Measurements from ENCODE around the gene ABLIM1.

Gene ABLIM1

GRCh38 chr10:114647545-114648138, 10.4 kb downstream of the ABLIM1 start:
- no peak for DNase-seq (ENCODE audit: low spot score)

- no peak for DNase-seq (ENCODE audit: low spot score)
These were observed 11.6 kb downstream of the ABLIM1 start for GRCh38 chr10:114646426-114646825.

DNA sequence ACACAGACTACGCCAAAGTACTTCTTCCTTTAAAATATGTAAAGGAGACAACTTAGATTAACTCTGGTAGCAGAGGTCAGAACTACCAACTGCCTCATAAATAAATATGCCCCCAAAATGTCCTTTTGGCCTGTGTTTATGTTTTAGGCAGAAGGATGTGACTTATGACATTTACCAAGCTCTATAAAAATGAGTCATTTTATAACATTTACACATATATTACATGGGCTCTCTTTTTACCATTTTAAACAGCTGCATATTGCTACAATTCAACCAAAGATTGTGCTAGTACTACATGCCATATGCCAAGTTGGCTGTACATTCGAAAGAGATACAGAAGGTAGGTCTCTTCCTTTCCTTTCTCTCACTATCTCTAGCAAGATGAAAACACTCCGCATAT, 12.4 kb downstream of the ABLIM1 start:
- DNase-seq (ENCODE audit: low spot score), result no peak

DNA sequence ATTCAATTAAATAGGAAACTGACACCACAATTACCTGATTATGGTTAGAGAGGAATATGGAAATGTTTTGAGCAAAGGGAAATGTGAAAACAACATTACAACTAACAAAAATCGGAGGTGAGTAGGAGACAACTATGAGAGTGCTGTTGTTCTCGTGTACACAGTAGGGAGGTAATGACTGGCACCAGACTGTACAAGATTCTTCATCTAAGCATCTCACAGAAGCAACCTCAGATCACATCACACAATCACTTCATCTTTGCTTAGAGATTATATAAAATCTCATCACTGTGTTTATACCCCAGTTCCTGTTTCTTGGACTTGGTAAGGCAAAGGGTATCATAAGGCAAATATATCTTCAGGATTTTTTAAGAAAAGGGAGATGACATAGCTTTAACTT, 14.9 kb downstream of the ABLIM1 start:
- DNase-seq (ENCODE audit: low spot score), result no peak

GRCh38 chr10:114642729-114643128, 15.3 kb downstream of the ABLIM1 start:
- no peak for DNase-seq (ENCODE audit: low spot score)

GRCh38 chr10:114638821-114639625, 19.1 kb downstream of the ABLIM1 start:
- DNase-seq (ENCODE audit: low spot score), result peak; percentile 62

DNA sequence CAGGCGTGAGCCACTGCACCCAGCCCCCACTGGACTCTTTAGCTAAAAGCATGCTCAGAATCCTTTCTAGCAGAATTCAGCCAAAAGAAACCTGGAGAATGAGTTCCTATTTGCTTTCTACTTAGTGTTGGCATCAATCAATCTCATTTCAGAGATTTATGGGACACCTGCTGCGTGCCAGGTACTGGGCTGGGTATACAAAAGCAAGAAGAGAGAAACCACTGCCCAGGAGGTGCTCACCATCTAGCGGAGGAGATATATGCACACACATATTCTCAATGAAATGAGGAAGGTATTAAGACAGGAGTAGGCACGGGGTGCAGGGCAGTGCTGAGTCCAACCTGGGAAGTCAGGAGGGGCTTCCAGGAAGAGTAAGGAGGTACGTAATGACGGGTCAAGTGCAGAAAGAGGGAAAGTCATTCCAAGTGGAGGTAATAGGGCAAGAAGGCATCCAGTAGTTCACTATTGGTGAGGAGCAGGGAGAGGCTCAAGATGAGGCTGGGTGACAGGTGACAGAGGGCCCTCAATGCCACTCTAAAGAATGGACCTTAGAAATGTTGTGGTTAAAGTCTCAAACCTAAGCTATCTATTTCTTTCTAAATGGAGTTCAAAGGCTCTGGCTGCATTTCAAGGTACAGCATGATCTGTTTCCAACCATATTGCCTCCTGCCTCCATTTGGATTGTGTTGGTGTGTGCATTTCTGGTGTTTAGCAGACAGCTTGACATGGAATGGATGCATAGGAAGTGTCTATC, 22.1 kb downstream of the ABLIM1 start:
- DNase-seq (ENCODE audit: low spot score), result no peak

DNA sequence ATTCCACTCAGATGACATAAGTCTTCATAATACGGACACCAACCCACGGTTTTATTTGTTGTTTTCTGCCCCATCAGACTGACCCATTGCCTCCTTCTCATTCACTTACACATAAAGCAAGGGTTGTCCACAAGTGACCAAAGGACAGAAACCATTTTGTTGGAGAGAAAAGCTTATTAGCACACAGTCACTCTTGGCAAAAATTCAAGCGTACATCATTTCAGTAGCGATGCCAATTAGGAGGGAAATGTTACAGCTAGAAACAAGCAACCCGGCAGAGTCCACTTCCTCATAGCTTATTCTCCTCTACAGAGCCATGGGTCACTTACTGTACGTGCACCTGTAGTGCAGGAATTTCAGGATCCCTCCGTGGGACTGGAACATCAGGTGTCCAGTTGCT, 23.0 kb downstream of the ABLIM1 start:
- DNase-seq (ENCODE audit: low spot score), result no peak

GRCh38 chr10:114634609-114634979, 23.5 kb downstream of the ABLIM1 start:
- peak; percentile 74 for DNase-seq (ENCODE audit: low spot score)

- peak; percentile 77 for DNase-seq (ENCODE audit: low spot score)
These were observed 25.0 kb downstream of the ABLIM1 start for GRCh38 chr10:114632869-114633715.

DNA sequence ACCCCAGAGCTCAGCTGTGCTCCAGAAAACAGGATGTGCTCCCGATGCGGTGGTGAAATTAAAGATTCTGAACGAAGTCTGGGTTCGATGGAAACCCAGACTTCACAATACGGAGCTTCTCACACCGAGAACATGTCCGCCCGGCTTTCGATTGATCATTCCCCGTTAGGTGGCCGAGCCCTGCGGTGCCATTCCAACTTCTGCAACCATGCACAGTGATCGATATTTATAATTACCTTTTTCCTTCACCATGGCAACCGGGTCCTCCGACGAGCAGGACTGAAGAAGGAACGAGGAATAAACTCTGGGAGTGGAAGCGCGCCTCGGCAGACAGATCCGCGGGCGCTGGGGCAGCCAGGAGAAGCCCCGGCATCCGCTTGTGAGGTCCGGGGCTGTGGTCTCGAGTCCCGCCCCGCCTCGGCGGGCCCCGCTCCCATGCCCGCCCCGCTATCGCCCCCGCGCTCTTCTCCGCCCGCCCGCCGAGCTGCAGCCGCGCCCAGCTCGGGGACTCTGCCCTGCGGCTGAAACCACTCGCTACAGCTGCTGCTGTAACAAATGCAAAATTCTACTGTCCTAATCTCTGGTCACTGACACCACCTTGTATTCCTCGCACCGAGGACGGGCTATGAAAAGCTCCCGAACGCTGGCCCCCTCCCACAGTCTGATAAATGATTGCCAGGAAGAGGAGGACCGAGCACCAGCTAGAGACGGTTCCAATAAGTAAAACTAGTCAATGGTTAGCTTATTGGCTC, 26.2 kb downstream of the ABLIM1 start:
- peak; percentile 75 for DNase-seq (ENCODE audit: low spot score)

DNA sequence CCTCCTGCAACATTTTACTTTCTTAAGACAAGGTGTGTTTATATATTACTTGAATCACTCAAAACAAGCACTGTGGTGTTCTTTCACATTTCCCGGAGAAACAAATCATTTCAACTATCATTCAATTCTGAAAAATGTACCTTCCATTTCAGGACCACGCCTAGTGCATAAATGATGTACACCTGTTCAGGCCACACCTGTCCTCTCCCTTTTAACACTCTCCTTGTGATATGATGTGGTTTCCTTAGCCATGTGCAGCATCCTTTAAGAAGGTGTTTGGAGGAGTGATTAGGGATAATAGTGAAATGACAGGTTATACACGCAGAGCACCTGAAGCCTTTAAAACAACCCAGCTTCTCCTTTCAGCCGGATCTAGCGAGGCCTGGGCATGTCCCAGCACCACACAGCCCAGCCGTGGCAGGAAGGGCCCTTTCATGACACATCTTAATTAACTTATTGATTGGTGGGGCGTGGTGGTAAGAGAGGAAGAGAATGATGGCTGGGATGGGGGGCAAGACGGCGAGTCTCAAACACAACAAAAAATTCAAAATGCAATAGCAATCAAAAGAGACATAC, 26.9 kb downstream of the ABLIM1 start:
- no peak for DNase-seq (ENCODE audit: low spot score)

GRCh38 chr10:114629824-114630730, 28.0 kb downstream of the ABLIM1 start:
- DNase-seq (ENCODE audit: low spot score), result no peak

DNA sequence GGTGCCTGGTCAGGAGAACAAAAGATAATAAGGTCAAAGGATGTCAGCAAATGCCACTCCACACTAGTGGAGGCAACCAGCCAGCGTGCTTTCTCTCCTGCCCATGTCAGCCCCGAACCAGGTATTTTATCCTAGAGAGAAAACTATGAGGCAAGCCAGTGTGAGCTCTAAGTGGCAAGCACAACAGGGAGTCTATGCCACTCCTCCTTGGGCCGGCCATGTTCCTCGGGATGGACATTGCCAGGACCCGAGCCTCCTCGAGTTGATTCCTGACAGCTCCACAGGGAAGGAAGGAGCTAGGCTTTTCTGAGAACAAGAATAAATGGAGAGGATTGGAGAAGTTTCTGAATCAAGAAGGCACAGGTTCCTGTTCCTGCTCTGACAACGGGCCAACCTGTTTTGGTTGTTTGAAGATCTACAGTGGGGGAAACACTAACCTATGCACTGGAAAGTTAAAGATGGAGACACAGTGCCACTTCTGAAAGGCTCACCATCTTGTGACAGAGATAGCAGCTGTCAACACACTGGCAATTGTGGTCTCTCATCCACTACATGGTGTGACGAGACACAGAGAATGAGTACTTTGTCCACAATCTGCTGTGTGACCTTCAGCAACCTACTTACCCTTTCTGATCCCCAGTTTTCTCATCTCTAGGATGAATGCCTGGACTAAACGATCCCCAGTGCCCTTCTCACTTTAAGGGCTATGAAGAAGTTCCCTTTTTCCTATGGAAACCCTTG, 28.8 kb downstream of the ABLIM1 start:
- DNase-seq (ENCODE audit: low spot score), result no peak

DNA sequence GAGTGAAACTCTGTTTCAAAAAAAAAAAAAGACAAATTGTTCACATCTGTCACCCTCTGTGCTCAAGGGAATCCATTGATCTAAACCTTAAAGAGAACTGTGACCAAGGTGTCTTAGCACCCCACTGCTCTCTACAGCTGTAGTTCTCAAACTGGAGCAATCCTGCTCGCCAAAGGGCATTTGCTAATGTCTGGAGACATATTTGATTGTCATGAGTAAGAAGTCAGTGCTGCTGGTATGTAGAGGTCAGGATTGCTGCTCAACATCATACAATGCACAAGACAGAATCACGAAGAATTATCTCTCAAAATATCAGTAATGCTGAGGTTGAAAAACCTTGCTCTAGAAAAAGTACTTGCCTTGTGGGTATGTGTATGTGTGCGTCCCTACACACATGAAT, 30.0 kb downstream of the ABLIM1 start:
- no peak for DNase-seq (ENCODE audit: low spot score)

- DNase-seq (ENCODE audit: low spot score), result peak; percentile 52
These were observed 31.2 kb downstream of the ABLIM1 start for GRCh38 chr10:114626841-114627240.

DNA sequence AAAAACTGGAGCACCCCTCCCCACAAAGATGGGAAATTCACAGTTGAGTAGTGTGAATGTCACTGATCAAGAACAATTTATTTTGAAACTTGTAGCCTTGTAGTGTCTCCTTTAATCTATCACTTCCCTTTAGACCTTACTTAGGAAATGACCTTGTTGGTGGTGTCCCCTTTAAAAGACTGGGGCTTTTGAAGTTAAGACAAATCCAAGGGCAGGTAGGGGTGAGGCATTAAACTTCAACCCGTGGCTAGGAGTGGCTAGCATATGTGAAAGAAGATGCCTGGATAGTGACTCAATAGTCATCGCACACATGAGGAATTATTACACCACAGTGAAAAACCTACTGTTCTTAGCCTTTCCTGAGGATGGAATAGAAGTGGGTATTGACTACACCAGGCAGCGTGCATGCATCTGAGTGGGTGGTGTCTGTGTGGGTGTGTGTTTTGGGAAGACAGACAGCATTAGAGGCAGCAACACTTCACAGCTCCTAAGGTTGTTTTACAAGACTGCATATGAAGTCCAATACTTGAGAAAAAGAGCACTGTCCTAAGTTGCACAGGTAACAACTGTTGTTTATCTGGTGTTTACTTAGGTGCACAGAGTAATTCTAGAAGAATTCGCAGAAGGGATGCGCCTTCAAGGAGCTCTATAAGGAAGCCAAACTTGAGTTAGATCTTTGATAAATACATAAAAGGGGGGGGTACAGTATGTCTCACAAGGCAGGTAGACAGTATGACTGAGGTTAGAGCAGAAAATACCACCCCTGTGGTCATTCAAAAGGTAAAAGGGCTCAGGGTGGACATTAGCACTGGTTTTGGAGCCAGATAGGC, 32.9 kb downstream of the ABLIM1 start:
- DNase-seq (ENCODE audit: low spot score), result peak; percentile 68

GRCh38 chr10:114624422-114624821, 33.7 kb downstream of the ABLIM1 start:
- DNase-seq (ENCODE audit: low spot score), result no peak
